Measurements from ENCODE around the gene SNX27.

GRCh38 chr1:151644001-151644400, 32.2 kb downstream of the SNX27 start:
- TF ChIP-seq CTCF (IDR thresholded peaks at IDR 0.05; ENCODE audit: low read depth, low read length, missing input control) (no peak), YY1 (IDR thresholded peaks at IDR 0.05) (no peak), MAX (IDR thresholded peaks at IDR 0.05) (no peak), TAF1 (conservative IDR thresholded peaks at IDR 0.05) (no peak), ATF3 (IDR thresholded peaks at IDR 0.05) (no peak), EGR1 (IDR thresholded peaks at IDR 0.05; ENCODE audit: low read depth in 2 of 2) (no peak), RAD21 (IDR thresholded peaks at IDR 0.05) (no peak), GABPA (IDR thresholded peaks at IDR 0.05 in 1 of 2, conservative IDR thresholded peaks at IDR 0.05 in 1 of 2) (no peak), REST (IDR thresholded peaks at IDR 0.05) (no peak), RXRA (IDR thresholded peaks at IDR 0.05) (no peak)
